GM15510 (cell line): ENCODE results near the gene AOAH.

Experiments
- POLR2A ChIP-seq: IDR thresholded peaks from 3 replicates; pipeline ENCODE4 v1.6.1; 2011; ENCODE audit warnings: borderline replicate concordance; ENCODE audit not compliant: insufficient read length; ENCODE audit errors: extremely low read depth

AOAH gene

DNA sequence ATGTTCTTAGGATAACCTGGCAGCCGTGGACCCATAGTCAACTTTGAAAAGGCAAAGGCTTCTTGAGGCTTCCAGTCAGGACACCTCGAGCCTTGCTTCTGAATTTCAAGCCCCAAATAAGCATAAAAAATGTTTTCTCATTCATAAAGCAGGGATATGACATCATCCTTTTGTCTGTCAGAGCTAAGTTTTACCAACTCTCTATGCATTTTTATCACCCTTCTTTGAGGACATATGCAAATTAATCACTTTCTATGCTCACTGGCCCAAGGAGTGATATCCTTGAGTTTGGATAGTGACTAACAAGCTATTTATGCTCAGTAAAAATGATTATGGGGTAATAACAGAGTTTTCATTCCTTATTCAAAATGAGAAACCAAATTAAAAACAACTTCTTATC lies 175.3 kb downstream of the AOAH start:
- TF ChIP-seq POLR2A = no peak

DNA sequence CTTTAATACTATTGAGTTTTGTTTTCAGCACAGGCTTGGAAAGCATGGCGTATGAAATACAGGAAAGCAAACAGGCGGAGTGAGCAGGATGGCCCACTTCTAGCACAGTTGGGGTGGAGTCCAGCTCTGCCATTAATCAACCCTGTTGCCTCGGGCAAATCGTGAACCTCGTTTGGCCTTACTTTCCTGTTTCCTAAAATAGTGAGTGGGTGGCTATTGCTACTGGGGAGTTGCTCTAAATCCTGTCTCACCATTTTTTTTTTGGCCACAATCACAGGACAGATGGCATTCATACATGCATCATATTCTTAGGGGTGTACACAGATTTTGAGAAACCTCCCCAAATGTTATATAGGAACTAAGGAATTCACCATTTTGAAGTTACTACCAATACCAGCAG lies 176.9 kb downstream of the AOAH start:
- no peak for TF ChIP-seq POLR2A

DNA sequence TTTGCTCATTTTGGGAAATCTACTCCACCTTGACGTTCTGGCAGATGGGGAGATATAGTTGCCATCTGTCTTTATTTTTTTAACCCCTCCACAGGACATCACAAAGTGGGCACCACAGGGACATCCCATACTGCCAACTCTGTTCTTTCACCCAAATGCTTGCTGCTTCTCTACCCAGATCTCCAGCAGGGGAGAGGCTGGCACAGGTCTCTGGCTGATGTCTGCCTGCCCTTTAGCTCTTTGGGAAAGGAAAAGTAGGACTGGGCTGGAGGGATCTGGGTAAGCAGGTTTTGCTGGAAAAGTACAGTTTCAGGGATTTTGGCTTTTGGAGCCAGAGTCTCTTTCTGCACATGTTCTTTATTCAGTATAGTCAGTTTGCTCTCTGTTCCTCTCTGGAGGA lies 178.0 kb downstream of the AOAH start:
- TF ChIP-seq POLR2A = no peak

GRCh38 chr7:36545291-36545690 lies 179.0 kb downstream of the AOAH start:
- no peak for TF ChIP-seq POLR2A

GRCh38 chr7:36538126-36538525 lies 186.2 kb downstream of the AOAH start:
- no peak for TF ChIP-seq POLR2A

DNA sequence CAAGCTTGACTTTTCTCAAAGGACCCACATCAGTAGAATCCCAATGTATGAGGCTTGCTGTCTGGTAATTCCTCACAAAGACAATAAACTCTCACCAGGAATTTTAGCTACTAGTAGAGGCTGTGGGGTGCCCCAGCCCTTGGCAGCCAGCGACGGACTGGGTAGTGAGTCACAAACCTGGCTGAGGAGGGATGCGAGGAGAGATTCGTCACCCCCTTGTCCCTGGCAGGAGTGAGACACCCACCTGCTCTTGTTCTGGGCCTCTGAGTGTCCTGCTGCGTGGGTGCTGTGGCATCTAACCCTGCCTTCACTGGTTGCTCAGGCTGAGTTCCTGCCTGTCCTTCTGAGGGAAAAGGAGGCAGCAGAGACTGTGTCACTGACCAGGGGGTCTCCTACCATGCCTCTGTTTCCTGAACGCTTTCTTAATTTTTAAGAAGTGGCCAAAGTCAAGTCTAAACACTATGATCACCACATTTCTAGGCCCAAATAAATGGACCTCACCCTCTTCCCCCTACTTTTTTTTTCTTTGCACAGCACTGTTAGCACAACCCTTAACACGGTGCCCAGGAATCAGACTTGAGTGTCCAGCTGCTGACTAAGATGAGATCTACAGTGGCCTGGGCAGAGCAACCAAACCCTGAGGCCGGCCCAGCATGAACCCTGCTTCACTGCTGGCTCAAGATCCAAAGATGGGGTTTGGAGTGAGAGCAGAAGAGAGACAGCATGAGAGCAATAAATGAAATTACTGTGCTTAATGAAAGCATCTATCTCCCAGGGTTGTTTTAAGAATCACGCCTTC lies 188.2 kb downstream of the AOAH start:
- TF ChIP-seq POLR2A = no peak

DNA sequence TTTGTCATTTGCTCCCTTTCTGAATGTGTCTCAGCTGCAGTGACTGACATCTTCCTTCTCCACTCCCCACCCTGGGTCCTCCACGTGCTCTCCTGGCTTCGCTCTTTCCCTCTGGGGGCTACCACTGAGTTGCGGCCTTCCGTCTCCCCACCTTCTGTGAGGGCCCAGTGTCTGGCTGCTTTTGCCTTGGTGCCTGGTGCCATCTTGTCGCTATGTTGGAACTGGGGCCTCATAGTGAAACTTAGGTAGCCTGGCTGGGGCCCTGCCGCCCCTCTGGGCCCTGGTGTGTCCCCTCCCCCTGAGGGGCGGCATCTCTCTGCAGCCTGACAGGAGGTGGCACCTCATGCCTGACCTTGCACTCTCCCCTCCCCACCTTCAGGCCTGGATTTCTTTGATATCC lies 190.6 kb downstream of the AOAH start:
- TF ChIP-seq POLR2A = no peak

DNA sequence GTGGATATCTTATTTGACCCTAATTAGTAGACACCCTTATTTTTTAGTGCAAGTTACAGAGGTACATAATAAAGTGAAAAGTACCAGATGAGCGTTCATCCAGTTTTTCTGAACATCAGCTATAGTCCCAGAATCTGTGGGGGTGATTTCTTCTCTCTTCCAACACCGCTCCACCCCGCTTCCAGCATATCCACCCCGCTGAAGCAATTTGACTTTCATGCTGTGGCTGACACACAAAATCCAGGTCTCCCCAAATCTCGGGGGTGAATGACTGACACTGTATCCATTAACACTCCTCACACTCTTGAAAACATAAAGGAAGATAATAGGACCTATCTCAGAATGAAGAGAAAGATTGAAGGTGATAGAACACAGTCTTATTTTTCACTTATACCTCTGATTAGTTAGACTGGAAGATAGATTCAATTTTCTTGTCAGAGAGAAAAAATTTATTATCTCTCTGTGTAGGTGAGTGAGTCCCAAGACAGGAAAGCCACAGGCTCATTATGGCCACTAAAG lies 191.3 kb downstream of the AOAH start:
- TF ChIP-seq POLR2A = no peak

DNA sequence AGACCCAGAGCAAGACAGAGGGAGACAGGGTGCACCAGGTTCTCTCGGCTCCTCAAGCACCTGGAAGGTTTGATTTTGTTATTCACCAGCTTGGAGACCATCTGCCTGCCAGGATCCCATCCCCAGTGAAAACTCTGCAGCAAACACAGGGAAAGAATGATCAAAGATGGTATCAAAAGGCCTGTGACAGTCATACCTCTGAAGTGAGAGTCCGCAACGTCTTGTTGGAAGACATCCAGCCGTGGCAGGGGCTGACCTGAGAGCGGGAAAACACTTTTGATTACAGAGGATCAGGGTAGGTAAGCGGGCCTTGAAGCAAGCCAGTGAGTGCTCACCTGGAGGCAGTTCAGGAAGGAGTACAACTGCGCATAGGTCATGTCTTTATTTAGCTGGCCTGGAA lies 192.3 kb downstream of the AOAH start:
- TF ChIP-seq POLR2A = no peak

DNA sequence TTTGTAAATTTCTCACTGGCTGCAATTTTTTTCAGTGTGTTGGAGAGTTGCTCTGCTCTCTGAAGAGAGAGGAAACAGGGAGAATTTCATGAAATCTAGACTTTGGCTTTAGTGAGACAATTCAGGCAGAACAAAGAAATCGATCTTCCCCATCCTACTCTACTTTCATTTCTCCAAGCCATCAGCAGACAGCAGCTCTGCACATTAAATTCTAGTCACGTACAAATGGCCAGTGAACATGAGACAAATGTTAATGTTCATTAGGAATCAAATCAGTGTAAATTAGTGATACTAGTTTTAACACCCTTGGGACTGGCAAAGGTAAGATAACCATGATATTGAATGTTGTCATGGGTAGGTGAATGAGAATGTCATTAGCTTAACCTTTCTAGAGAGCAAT lies 193.8 kb downstream of the AOAH start:
- no peak for TF ChIP-seq POLR2A

DNA sequence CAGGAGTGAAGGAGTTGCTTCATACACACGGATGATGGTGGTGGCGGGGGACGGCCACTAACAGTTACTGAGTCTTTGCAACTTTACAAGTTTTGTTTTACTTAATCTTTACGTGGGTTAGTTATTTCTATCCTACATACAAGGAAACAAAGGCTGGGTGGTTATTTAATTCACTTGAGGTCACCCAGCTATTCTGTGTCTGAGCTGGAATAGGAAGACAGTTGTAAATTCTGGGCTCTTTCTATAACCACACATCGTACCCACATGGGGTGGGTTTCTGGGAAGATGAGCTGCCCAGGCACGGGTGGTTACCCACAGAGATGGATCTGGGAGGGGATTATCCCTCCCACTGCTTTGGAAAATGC lies 196.8 kb downstream of the AOAH start:
- no peak for TF ChIP-seq POLR2A

GRCh38 chr7:36526863-36527548 lies 197.3 kb downstream of the AOAH start:
- no peak for TF ChIP-seq POLR2A

- TF ChIP-seq POLR2A = no peak
Measured at GRCh38 chr7:36523371-36524101, 200.8 kb downstream of the AOAH start.

- no peak for TF ChIP-seq POLR2A
Measured at GRCh38 chr7:36522453-36523007, 201.8 kb downstream of the AOAH start.

- TF ChIP-seq POLR2A = no peak
Measured at GRCh38 chr7:36521911-36522310, 202.4 kb downstream of the AOAH start.
